ENCODE results near the gene DNAI1.

DNAI1 gene

GRCh38 chr9:34492051-34492450 lies 33.4 kb downstream of the DNAI1 start:
- no peak for DNase-seq

GRCh38 chr9:34493972-34494535 lies 35.4 kb downstream of the DNAI1 start:
- DNase-seq = no peak

- no peak for DNase-seq
Observed at GRCh38 chr9:34496149-34496712, 37.6 kb downstream of the DNAI1 start.

GRCh38 chr9:34498553-34498952 lies 39.9 kb downstream of the DNAI1 start:
- no peak for DNase-seq

GRCh38 chr9:34499076-34499475 lies 40.5 kb downstream of the DNAI1 start:
- DNase-seq = no peak

GRCh38 chr9:34500623-34501267 lies 42.1 kb downstream of the DNAI1 start:
- DNase-seq = peak; percentile 93

GRCh38 chr9:34501372-34501771 lies 42.8 kb downstream of the DNAI1 start:
- DNase-seq = no peak

GRCh38 chr9:34501889-34502425 lies 43.4 kb downstream of the DNAI1 start:
- no peak for DNase-seq

GRCh38 chr9:34502471-34502870 lies 43.9 kb downstream of the DNAI1 start:
- no peak for DNase-seq

GRCh38 chr9:34502891-34503290 lies 44.3 kb downstream of the DNAI1 start:
- DNase-seq = no peak

GRCh38 chr9:34503406-34503805 lies 44.8 kb downstream of the DNAI1 start:
- DNase-seq = no peak

- no peak for DNase-seq
Observed at GRCh38 chr9:34505370-34506120, 46.9 kb downstream of the DNAI1 start.

GRCh38 chr9:34506623-34507022 lies 48.0 kb downstream of the DNAI1 start:
- no peak for DNase-seq

- no peak for DNase-seq
Observed at GRCh38 chr9:34507556-34507955, 49.0 kb downstream of the DNAI1 start.

GRCh38 chr9:34507966-34508365 lies 49.4 kb downstream of the DNAI1 start:
- DNase-seq = no peak

- DNase-seq = no peak
Observed at GRCh38 chr9:34508463-34508862, 49.9 kb downstream of the DNAI1 start.

- DNase-seq = no peak
Observed at GRCh38 chr9:34508951-34509350, 50.3 kb downstream of the DNAI1 start.

GRCh38 chr9:34510497-34511468 lies 52.2 kb downstream of the DNAI1 start:
- DNase-seq = no peak

- no peak for DNase-seq
Observed at GRCh38 chr9:34512131-34513078, 53.8 kb downstream of the DNAI1 start.

- DNase-seq = no peak
Observed at GRCh38 chr9:34513567-34514214, 55.1 kb downstream of the DNAI1 start.

- no peak for DNase-seq
Observed at GRCh38 chr9:34514401-34514800, 55.8 kb downstream of the DNAI1 start.

All from activated CD8-positive, alpha-beta memory T cell treated with anti-CD3 and anti-CD28 coated beads for 24 hours (primary cell).